WTC11 (cell line): Measurements from ENCODE around the gene LONP2.

ENCODE experiments used
- FOXP1 ChIP-seq: sonication (generic); formaldehyde crosslinking; IDR thresholded peaks from 2 replicates; pipeline ENCODE4 v1.8.0; 2022; ENCODE audit warnings: missing genetic modification reagents, mild to moderate bottlenecking, moderate library complexity, borderline replicate concordance
- GABPB1 ChIP-seq: sonication (generic); formaldehyde crosslinking; IDR thresholded peaks from 2 replicates; pipeline ENCODE4 v1.8.1; 2023; ENCODE audit warnings: mild to moderate bottlenecking, missing genetic modification reagents
- NR2C2 ChIP-seq: sonication (generic); formaldehyde crosslinking; IDR thresholded peaks from 2 replicates; pipeline ENCODE4 v1.8.0; 2022; ENCODE audit warnings: mild to moderate bottlenecking, missing genetic modification reagents
- RELA ChIP-seq: sonication (generic); formaldehyde crosslinking; IDR thresholded peaks from 2 replicates; pipeline ENCODE4 v1.8.1; 2022; ENCODE audit warnings: missing genetic modification reagents, mild to moderate bottlenecking, borderline replicate concordance
- TEAD1 ChIP-seq: sonication (generic); formaldehyde crosslinking; IDR thresholded peaks from 2 replicates; pipeline ENCODE4 v1.8.0; 2022; ENCODE audit warnings: mild to moderate bottlenecking, missing genetic modification reagents
- TEAD4 ChIP-seq: sonication (generic); formaldehyde crosslinking; IDR thresholded peaks from 2 replicates; pipeline ENCODE4 v1.8.0; 2022; ENCODE audit warnings: mild to moderate bottlenecking, missing genetic modification reagents
- ZNF121 ChIP-seq: sonication (generic); formaldehyde crosslinking; IDR thresholded peaks from 2 replicates; pipeline ENCODE4 v1.8.0; 2023; ENCODE audit warnings: missing genetic modification reagents
- ZNF138 ChIP-seq: sonication (generic); formaldehyde crosslinking; conservative IDR thresholded peaks from 2 replicates; pipeline ENCODE4 v1.8.1; 2022; ENCODE audit warnings: mild to moderate bottlenecking, moderate library complexity, missing genetic modification reagents
- TF ChIP-seq, protein P1 (sequence below): fragments of 200-600 bp; IDR thresholded peaks from 2 replicates; pipeline ENCODE4 v1.8.0; 2022; ENCODE audit warnings: antibody characterized with exemption
- TF ChIP-seq, protein P2 (sequence below): sonication (generic); formaldehyde crosslinking; conservative IDR thresholded peaks from 2 replicates; pipeline ENCODE4 v1.8.1; 2023; ENCODE audit warnings: mild to moderate bottlenecking, low read depth, missing genetic modification reagents, moderate library complexity
- TF ChIP-seq, protein P3 (sequence below): sonication (generic); formaldehyde crosslinking; conservative IDR thresholded peaks from 2 replicates; pipeline ENCODE4 v1.8.1; 2022; ENCODE audit warnings: mild to moderate bottlenecking, missing genetic modification reagents
- TF ChIP-seq, protein P4 (sequence below): sonication (generic); formaldehyde crosslinking; IDR thresholded peaks from 2 replicates; pipeline ENCODE4 v1.8.1; 2023; ENCODE audit warnings: mild to moderate bottlenecking, missing genetic modification reagents, borderline replicate concordance
- TF ChIP-seq, protein P5 (sequence below): sonication (generic); formaldehyde crosslinking; IDR thresholded peaks from 2 replicates; pipeline ENCODE4 v1.8.0; 2022; ENCODE audit warnings: mild to moderate bottlenecking, missing genetic modification reagents

DNA sequence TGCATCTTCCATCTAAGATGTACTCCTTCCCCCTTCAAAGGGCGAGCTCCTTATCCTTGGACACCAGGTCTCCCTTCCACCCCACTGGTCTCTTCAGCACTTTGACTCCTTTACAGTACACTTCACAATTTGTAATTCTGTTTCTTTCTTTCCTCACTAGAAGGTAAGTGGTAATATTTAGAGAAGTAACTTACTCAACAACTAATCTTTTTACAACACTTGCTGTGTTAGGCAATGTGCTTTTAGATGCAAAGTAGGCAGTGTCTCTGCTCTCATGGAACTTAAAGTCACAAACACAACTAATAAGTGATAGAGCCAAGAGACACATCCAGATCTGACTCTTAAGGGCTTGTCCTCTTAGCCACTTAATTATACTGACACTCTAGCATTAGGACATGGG, 134.7 kb downstream of the LONP2 start:
- TF ChIP-seq, protein P1, sequence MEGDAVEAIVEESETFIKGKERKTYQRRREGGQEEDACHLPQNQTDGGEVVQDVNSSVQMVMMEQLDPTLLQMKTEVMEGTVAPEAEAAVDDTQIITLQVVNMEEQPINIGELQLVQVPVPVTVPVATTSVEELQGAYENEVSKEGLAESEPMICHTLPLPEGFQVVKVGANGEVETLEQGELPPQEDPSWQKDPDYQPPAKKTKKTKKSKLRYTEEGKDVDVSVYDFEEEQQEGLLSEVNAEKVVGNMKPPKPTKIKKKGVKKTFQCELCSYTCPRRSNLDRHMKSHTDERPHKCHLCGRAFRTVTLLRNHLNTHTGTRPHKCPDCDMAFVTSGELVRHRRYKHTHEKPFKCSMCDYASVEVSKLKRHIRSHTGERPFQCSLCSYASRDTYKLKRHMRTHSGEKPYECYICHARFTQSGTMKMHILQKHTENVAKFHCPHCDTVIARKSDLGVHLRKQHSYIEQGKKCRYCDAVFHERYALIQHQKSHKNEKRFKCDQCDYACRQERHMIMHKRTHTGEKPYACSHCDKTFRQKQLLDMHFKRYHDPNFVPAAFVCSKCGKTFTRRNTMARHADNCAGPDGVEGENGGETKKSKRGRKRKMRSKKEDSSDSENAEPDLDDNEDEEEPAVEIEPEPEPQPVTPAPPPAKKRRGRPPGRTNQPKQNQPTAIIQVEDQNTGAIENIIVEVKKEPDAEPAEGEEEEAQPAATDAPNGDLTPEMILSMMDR = no peak
- no peak for TF ChIP-seq ZNF121 (CRISPR knock-in tag)
- TF ChIP-seq FOXP1 (CRISPR knock-in tag) = no peak
- TF ChIP-seq TEAD1 (CRISPR knock-in tag) = no peak
- no peak for TF ChIP-seq TEAD4 (CRISPR knock-in tag)
- no peak for TF ChIP-seq ZNF138
- TF ChIP-seq, protein P2, sequence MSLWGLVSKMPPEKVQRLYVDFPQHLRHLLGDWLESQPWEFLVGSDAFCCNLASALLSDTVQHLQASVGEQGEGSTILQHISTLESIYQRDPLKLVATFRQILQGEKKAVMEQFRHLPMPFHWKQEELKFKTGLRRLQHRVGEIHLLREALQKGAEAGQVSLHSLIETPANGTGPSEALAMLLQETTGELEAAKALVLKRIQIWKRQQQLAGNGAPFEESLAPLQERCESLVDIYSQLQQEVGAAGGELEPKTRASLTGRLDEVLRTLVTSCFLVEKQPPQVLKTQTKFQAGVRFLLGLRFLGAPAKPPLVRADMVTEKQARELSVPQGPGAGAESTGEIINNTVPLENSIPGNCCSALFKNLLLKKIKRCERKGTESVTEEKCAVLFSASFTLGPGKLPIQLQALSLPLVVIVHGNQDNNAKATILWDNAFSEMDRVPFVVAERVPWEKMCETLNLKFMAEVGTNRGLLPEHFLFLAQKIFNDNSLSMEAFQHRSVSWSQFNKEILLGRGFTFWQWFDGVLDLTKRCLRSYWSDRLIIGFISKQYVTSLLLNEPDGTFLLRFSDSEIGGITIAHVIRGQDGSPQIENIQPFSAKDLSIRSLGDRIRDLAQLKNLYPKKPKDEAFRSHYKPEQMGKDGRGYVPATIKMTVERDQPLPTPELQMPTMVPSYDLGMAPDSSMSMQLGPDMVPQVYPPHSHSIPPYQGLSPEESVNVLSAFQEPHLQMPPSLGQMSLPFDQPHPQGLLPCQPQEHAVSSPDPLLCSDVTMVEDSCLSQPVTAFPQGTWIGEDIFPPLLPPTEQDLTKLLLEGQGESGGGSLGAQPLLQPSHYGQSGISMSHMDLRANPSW (CRISPR knock-in tag) = no peak
- no peak for TF ChIP-seq GABPB1 (CRISPR knock-in tag)
- TF ChIP-seq, protein P3, sequence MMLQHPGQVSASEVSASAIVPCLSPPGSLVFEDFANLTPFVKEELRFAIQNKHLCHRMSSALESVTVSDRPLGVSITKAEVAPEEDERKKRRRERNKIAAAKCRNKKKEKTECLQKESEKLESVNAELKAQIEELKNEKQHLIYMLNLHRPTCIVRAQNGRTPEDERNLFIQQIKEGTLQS (CRISPR knock-in tag) = no peak
- no peak for TF ChIP-seq RELA (CRISPR knock-in tag)
- TF ChIP-seq, protein P4, sequence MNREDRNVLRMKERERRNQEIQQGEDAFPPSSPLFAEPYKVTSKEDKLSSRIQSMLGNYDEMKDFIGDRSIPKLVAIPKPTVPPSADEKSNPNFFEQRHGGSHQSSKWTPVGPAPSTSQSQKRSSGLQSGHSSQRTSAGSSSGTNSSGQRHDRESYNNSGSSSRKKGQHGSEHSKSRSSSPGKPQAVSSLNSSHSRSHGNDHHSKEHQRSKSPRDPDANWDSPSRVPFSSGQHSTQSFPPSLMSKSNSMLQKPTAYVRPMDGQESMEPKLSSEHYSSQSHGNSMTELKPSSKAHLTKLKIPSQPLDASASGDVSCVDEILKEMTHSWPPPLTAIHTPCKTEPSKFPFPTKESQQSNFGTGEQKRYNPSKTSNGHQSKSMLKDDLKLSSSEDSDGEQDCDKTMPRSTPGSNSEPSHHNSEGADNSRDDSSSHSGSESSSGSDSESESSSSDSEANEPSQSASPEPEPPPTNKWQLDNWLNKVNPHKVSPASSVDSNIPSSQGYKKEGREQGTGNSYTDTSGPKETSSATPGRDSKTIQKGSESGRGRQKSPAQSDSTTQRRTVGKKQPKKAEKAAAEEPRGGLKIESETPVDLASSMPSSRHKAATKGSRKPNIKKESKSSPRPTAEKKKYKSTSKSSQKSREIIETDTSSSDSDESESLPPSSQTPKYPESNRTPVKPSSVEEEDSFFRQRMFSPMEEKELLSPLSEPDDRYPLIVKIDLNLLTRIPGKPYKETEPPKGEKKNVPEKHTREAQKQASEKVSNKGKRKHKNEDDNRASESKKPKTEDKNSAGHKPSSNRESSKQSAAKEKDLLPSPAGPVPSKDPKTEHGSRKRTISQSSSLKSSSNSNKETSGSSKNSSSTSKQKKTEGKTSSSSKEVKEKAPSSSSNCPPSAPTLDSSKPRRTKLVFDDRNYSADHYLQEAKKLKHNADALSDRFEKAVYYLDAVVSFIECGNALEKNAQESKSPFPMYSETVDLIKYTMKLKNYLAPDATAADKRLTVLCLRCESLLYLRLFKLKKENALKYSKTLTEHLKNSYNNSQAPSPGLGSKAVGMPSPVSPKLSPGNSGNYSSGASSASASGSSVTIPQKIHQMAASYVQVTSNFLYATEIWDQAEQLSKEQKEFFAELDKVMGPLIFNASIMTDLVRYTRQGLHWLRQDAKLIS (CRISPR knock-in tag) = no peak
- no peak for TF ChIP-seq NR2C2 (CRISPR knock-in tag)
- TF ChIP-seq, protein P5, sequence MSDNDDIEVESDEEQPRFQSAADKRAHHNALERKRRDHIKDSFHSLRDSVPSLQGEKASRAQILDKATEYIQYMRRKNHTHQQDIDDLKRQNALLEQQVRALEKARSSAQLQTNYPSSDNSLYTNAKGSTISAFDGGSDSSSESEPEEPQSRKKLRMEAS (CRISPR knock-in tag) = no peak
